ENCODE results near the gene FAM53B.

DNA sequence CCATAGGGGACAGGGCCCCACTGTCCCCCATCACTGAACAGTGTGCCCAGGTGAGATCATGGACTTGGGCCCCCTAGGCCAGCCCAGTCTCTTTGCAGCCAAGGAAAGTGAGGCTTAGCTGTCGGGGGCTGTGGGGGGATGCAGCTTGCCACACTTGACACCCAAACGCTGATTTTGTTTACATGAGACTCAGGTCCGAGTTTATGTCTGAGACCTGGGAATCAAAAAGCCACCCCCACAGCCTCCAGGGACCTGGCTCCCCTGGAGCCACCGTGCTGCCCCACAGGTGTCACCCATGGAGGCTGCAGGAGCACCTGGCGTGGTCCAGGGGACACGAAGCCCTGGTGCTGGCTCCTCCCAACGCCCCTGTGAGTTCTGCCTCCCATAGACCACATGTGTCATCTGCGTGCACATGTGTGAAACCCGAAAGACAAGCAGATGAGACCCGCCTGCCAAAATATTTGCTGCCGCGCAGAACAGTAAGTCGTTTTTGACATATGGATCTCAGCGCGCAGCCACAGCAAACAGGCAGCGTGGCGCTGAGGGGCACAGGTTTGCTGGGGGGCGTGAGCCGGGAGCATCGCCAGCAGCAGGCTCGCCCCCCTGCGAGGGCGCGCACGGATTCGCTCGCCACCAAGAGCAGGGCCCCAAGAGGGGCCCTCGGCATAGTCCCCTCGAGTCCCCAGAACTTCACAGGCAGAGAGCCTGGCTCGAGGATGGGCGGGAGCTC, 170.3 kb downstream of the FAM53B start:
- TF ChIP-seq, protein P1, sequence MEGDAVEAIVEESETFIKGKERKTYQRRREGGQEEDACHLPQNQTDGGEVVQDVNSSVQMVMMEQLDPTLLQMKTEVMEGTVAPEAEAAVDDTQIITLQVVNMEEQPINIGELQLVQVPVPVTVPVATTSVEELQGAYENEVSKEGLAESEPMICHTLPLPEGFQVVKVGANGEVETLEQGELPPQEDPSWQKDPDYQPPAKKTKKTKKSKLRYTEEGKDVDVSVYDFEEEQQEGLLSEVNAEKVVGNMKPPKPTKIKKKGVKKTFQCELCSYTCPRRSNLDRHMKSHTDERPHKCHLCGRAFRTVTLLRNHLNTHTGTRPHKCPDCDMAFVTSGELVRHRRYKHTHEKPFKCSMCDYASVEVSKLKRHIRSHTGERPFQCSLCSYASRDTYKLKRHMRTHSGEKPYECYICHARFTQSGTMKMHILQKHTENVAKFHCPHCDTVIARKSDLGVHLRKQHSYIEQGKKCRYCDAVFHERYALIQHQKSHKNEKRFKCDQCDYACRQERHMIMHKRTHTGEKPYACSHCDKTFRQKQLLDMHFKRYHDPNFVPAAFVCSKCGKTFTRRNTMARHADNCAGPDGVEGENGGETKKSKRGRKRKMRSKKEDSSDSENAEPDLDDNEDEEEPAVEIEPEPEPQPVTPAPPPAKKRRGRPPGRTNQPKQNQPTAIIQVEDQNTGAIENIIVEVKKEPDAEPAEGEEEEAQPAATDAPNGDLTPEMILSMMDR (IDR thresholded peaks at IDR 0.05) = no peak
- TF ChIP-seq POLR2AphosphoS5 (IDR thresholded peaks at IDR 0.05) = no peak
- no peak for TF ChIP-seq POLR2A (IDR thresholded peaks at IDR 0.05)
